GM12872 (cell line): ENCODE data around the gene UBE2V1.
A peak's percentile ranks its signal among the peaks of the same experiment; 100 is the strongest.

Experiments
- TF ChIP-seq, protein P1 (sequence below): IDR thresholded peaks from 3 replicates; pipeline ENCODE4 v1.5.1; 2011; ENCODE audit warnings: low read depth, mild to moderate bottlenecking, low read length, moderate library complexity; ENCODE audit not compliant: insufficient read depth

UBE2V1 gene

DNA sequence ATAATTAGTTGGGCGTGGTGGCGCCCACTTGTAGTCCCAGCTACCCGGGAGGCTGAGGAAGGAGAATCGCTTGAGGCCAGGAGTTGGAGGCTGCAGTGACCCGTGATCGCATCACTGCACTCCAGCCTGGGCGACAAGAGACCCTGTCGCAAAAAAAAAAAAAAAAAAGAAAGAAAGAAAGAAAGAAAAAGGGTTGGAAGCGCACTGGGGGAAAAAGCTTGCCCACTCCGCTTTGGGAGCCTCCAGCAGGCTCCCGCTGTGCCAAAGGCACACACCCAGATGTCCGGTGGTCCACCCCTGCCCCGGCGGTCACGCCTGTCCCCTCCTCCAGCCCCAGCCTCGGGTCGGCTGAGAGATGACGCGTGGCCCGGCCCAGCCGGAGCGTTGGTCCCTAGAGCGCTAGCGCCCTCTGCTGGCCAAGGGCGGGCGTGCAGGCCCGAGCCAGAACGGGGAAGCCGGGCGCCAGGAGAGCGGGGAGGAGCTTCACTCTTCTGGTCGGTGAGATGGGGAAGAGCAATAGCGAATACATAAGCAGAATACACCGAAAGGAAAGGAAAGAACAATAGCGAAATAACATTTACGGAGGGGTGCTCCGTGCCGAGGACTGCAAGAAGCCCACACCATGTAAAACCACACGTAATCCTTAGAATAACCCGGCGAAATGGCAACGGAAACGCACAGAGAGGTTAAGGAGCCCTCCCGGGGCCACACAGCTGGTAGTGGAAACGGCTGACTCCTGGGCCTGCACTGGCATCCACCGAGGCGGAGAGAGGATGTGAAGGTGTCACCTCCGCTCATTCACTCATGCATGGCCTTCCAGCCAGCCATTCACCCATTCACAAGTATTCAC is 41.7 kb downstream of the UBE2V1 start:
- TF ChIP-seq, protein P1, sequence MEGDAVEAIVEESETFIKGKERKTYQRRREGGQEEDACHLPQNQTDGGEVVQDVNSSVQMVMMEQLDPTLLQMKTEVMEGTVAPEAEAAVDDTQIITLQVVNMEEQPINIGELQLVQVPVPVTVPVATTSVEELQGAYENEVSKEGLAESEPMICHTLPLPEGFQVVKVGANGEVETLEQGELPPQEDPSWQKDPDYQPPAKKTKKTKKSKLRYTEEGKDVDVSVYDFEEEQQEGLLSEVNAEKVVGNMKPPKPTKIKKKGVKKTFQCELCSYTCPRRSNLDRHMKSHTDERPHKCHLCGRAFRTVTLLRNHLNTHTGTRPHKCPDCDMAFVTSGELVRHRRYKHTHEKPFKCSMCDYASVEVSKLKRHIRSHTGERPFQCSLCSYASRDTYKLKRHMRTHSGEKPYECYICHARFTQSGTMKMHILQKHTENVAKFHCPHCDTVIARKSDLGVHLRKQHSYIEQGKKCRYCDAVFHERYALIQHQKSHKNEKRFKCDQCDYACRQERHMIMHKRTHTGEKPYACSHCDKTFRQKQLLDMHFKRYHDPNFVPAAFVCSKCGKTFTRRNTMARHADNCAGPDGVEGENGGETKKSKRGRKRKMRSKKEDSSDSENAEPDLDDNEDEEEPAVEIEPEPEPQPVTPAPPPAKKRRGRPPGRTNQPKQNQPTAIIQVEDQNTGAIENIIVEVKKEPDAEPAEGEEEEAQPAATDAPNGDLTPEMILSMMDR = peak; percentile 96

- TF ChIP-seq, protein P1 = 0 out of 3 replicates have a peak, but pooled peaks have one; percentile 11
These were observed 42.6 kb downstream of the UBE2V1 start for GRCh38 chr20:50070361-50070760.

DNA sequence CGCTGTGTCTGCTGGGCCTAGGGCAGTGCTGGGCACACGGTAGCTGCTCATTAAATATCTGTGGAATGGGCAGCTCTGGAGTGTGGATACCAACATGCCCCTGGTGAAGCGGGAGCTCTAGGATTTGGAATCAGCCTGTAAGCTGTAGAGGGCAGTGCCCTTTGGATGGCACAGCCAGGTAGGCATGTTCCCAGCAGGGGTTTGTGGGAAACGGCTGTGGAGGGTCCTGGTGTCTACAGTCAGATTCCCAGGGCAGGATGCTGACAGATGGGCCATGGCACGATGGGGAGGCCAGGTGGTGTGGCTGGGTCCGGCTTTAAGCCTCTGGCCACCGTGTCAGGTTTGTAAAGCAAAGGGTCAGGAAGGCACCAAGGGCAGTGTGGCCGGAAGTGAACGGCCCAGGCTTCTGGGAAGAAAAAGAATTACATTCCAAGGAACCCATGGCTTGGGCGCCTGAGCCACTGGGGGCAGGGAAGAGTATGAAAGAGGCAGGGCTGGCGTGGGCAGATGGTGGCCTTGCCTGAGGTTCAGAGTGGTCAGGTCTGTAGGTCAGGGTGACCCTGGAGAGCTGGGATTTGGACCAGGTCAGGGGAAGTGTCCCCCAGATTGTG is 44.8 kb downstream of the UBE2V1 start:
- TF ChIP-seq, protein P1 = no peak

DNA sequence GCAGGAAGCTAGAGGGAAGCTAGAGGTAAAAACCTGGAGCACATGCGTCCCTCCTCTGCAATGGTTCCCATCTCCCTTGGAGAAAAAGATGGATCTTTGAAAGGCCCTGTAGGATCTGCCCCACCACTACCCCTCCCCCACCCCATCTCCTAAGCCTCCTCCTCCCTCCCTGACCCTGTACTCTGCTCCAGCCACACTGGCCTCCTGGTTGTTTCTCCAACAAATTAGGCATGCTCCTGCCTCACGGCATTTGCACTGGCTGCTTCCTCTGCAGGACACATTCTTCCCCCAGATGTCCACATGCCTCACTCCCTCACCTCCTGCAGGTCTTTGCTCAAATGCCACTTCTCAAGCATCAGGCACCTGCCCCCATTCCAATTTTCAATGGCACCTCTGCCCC is 45.5 kb downstream of the UBE2V1 start:
- TF ChIP-seq, protein P1 = no peak

DNA sequence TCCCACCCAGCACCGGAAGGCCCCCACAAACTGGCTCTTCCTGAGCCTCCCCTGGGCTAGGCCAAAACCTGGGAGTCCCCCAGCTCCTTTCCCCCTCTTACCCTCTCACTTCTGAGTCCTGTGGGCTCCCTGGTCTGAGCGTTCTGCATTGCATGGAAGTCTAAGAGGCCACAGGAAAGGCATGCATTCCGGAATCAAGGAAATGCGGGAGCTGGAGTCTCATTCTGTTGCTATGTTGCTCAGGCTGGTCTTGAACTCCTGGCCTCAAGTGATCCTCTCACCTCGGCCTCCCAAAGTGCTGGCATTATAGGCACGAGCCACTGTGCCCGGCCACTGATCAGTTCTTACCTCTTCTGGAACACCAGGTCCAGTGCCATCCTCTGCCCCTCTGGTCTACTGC is 45.9 kb downstream of the UBE2V1 start:
- TF ChIP-seq, protein P1 = no peak

DNA sequence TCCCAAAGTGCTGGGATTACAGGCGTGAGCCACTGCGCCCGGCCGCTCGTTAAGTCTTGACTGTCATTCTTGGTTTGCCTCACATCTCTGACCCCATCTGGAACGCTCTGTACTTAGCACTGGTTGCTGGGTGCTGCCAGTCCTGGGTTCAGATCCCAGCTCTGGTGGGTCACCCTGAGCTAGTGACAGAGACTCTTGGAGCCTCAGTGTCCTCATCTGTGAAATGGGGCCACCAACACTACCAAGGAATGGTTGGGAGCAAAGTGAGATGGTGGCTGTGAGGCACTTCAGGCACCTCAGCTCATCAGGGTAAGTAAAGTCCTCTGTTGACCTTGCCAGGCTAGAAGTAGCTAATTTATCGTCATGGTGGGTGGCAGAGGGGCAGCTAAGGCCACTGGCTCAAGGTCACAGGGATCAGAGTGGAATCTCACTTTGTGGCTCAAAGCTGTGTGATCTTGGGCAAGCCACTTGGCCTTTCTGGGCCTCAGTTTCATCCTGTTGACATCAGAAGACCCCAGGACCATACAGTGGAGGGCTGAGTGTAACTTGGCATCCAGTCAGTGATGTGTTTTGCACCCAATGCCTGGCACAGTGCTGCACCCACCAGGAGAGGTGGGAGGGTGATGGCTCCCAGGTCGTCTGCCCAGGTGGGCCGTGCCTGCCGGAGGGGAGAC is 46.7 kb downstream of the UBE2V1 start:
- TF ChIP-seq, protein P1 = no peak

DNA sequence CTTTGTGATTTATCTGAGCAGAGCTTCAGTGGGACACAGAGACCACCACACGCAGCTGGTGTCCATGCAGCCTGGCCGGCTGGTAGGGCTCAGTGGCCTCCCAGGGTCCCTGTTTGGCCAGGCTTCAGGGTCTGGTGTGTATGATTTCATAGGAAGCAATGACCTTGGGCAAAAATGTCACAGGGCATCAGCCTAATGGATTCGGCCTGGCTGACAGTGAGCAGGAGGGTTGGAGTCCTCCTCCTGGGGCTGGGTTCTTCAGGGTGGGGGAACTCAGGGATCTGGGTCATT is 47.7 kb downstream of the UBE2V1 start:
- TF ChIP-seq, protein P1 = no peak
